Omental fat pad (tissue), 4 donors: Measurements from ENCODE around the gene MRPL41. TPM values are rescaled to one million over a fixed set of nuclear protein-coding genes. Genes with fewer than 3 reads are reported as not detected.
"Not testable (repeated sequence)": the region's sequence is repeated elsewhere in the genome, so short reads cannot be mapped to it uniquely, and the experiment has no call there.

Source experiments
- ATAC-seq: fragments of 150-250 bp; one replicate; pipeline ENCODE4 v1.9.1; 2016; ENCODE audit warnings: mild to moderate bottlenecking, moderate library complexity; ENCODE audit not compliant: low FRiP score
- DNase-seq: peaks from one replicate; pipeline ENCODE4 v3.0.0-alpha.2; 2019; ENCODE audit warnings: low spot score
- CTCF ChIP-seq, 3 donors: fragments of 450-650 bp; IDR thresholded peaks; one replicate each; pipeline ENCODE4 v1.5.1; 2016 to 2017; ENCODE audit warnings: antibody characterized with exemption in 3 of 3, mild to moderate bottlenecking in 3 of 3, moderate library complexity in 2 of 3
- total RNA-seq, 4 donors: library from RNA; depleted of rRNA; stranded (reverse); fragments of >200 nt; gene quantifications; one replicate each; pipeline ENCODE4 v1.1.0, GENCODE V29; 2016

Gene MRPL41
- total RNA-seq, 4 donors from 2014 or later: 41.2 to 82.9 (median 66.6) TPM

- no peak for TF ChIP-seq CTCF (IDR thresholded peaks at IDR 0.05)
- no peak for ATAC-seq
- no peak for DNase-seq
Observed at GRCh38 chr9:137509198-137509597, 42.5 kb upstream of the MRPL41 start.

- not testable (repeated sequence) for ATAC-seq, DNase-seq
Observed at GRCh38 chr9:137511126-137511525, 40.6 kb upstream of the MRPL41 start.

GRCh38 chr9:137511758-137512463 lies 39.8 kb upstream of the MRPL41 start:
- DNase-seq (no peak), ATAC-seq (no peak)
- no peak for TF ChIP-seq CTCF (IDR thresholded peaks at IDR 0.05)

- not testable (repeated sequence) for ATAC-seq, DNase-seq
Observed at GRCh38 chr9:137513136-137513535, 38.5 kb upstream of the MRPL41 start.

GRCh38 chr9:137513801-137514570 lies 37.7 kb upstream of the MRPL41 start:
- ATAC-seq, DNase-seq: not testable (repeated sequence)

- TF ChIP-seq CTCF (IDR thresholded peaks at IDR 0.05): no peak
- ATAC-seq (no peak), DNase-seq (no peak)
Observed at GRCh38 chr9:137514691-137515337, 36.9 kb upstream of the MRPL41 start.

- no peak for TF ChIP-seq CTCF (IDR thresholded peaks at IDR 0.05)
- DNase-seq (no peak), ATAC-seq (no peak)
Observed at GRCh38 chr9:137515338-137515724, 36.3 kb upstream of the MRPL41 start.

GRCh38 chr9:137516144-137516917 lies 35.3 kb upstream of the MRPL41 start:
- no peak for ATAC-seq
- DNase-seq: no peak
- TF ChIP-seq CTCF (IDR thresholded peaks at IDR 0.05): no peak

GRCh38 chr9:137518661-137519459 lies 32.8 kb upstream of the MRPL41 start:
- not testable (repeated sequence) for DNase-seq, ATAC-seq
